Thymus (tissue), 14 donors: ENCODE data around the gene MNDA. TPM values are rescaled to one million over a fixed set of nuclear protein-coding genes. Genes with fewer than 3 reads are reported as not detected.

Source experiments
- DNase-seq, 9 donors: peaks; one replicate each; pipeline ENCODE4 v3.0.0-alpha.2; 2013; ENCODE audit warnings: low spot score in 9 of 9, low read depth in 6 of 9, missing footprints in 1 of 9
- H3K27ac ChIP-seq, 2 donors: one replicate each; pipeline ENCODE4 v1.5.1; 2013; ENCODE audit warnings: control low read depth in 1 of 2, low read depth in 1 of 2, low read length in 1 of 2, mild to moderate bottlenecking in 1 of 2, moderate library complexity in 1 of 2
- H3K27me3 ChIP-seq, 2 donors: one replicate each; pipeline ENCODE4 v1.5.1; 2013; ENCODE audit warnings: low read length in 1 of 2; ENCODE audit not compliant: control insufficient read depth in 2 of 2, insufficient read depth in 1 of 2
- H3K36me3 ChIP-seq, 2 donors: one replicate each; pipeline ENCODE4 v1.5.1; 2013; ENCODE audit warnings: low read length in 1 of 2, mild to moderate bottlenecking in 1 of 2, moderate library complexity in 1 of 2; ENCODE audit not compliant: control insufficient read depth in 2 of 2, insufficient read depth in 2 of 2
- H3K4me1 ChIP-seq, 2 donors: one replicate each; pipeline ENCODE4 v1.5.1; 2013; ENCODE audit warnings: low read length in 2 of 2; ENCODE audit not compliant: control insufficient read depth in 2 of 2, insufficient read depth in 2 of 2
- H3K4me3 ChIP-seq, 2 donors: one replicate each; pipeline ENCODE4 v1.5.1; 2013; ENCODE audit warnings: low read length in 2 of 2, control low read depth in 1 of 2, mild to moderate bottlenecking in 1 of 2
- H3K9me3 ChIP-seq, 2 donors: one replicate each; pipeline ENCODE4 v1.5.1; 2013; ENCODE audit warnings: low read length in 1 of 2, mild to moderate bottlenecking in 1 of 2; ENCODE audit not compliant: control insufficient read depth in 2 of 2, insufficient read depth in 1 of 2
- WGBS: extraction: QIAGEN DNeasy Blood & Tissue Kit; methylation state at CpG from one replicate; pipeline ENCODE4 v1.1.7; 2013; 5-methylcytosine and 5-hydroxymethylcytosine counted together
- long read RNA-seq, 10 donors: transcript quantifications; one replicate each; lab custom pipeline, GENCODE V29; 2026
- polyA plus RNA-seq: library from polyadenylated mRNA; stranded (reverse); fragments of 200-250 nt; gene quantifications from one replicate; pipeline ENCODE4 v1.2.3, GENCODE V29; 2013
- total RNA-seq: library from RNA; stranded (reverse); fragments of 120-200 nt; gene quantifications from one replicate; pipeline ENCODE4 v1.2.4, GENCODE V29; 2013
- donor health status: healthy.

Gene MNDA
- total RNA-seq (21.6 TPM), polyA plus RNA-seq (13.6 TPM)
- long read RNA-seq, donor 1 = 0 reads
- long read RNA-seq, donor 2, partial matches to known transcripts = 0 of 1 reads
- long read RNA-seq, donor 2, other reads (novel, unspliced or antisense) = 0 of 1 reads
- long read RNA-seq, donor 3, partial matches to known transcripts = 0 of 6 reads
- long read RNA-seq, donor 3, other reads (novel, unspliced or antisense) = 0 of 6 reads
- long read RNA-seq, donor 4, partial matches to known transcripts = 0 of 5 reads
- long read RNA-seq, donor 4, other reads (novel, unspliced or antisense) = 0 of 5 reads
- long read RNA-seq, donor 5, partial matches to known transcripts = 16 of 23 reads
- long read RNA-seq, donor 5, other reads (novel, unspliced or antisense) = 0 of 23 reads
- long read RNA-seq, donor 6, partial matches to known transcripts = 0 of 3 reads
- long read RNA-seq, donor 6, other reads (novel, unspliced or antisense) = 0 of 3 reads
- long read RNA-seq, donor 7, transcript MNDA-201 (7 exons, 1,752 nt) = major isoform, 5 of 6 reads
- long read RNA-seq, donor 7, partial matches to known transcripts = 0 of 6 reads
- long read RNA-seq, donor 7, other reads (novel, unspliced or antisense) = 0 of 6 reads
- long read RNA-seq, donor 8, partial matches to known transcripts = 0 of 2 reads
- long read RNA-seq, donor 8, other reads (novel, unspliced or antisense) = 0 of 2 reads
- long read RNA-seq, donor 9, partial matches to known transcripts = 0 of 3 reads
- long read RNA-seq, donor 9, other reads (novel, unspliced or antisense) = 0 of 3 reads
- long read RNA-seq, donor 10 = 0 reads

DNA sequence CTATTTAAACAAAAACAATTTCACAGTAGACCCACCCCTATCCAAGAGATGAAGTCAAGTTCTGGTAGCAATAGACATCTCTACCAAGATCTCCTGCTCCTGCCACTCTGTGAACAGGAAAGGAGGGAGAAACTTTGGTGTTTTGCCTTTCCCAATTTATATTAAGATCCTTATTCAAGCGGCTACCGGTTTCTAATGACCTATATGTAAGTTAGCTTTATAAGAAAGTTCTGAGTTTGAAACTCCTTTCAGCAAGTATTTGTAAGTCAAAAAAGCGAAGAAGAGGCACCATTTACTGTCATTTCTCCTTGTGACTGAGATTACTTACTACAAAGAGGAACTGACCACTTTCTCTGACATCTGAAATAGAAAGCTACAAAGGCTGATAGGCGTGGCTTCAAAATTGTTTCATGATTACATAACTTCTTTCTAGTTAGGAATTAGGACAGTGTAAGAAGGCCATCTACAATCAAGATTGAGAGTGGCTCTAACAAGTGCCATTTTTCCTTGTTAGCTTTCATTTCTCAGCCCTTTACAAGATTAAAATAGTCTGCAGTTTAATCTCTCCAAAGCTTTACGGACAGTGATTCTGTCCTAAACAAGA is at the start of gene MNDA:
MNDA (plus strand) TSS at position 448 of the 604 bp plus-strand sequence. CDS start 10,803 bp downstream, outside the sequence.
- DNase-seq = peak in 1 of 9 donors; percentile 24
- 91% methylated on average over 5 of the region's 5 CpGs for WGBS
- H3K27me3 ChIP-seq = no peaks in the 10 kb centered on the region
- H3K4me1 ChIP-seq = no peaks in the 10 kb centered on the region
- H3K4me3 ChIP-seq = no peak within 1 kb of the TSS
- no peaks in the 10 kb centered on the region for H3K36me3 ChIP-seq
- peaks cover 0 to 7% of the 10 kb centered on the region in 2 donors for H3K9me3 ChIP-seq
- H3K27ac ChIP-seq = peak within 1 kb of the TSS in 1 of 2 donors; percentile 23

DNA sequence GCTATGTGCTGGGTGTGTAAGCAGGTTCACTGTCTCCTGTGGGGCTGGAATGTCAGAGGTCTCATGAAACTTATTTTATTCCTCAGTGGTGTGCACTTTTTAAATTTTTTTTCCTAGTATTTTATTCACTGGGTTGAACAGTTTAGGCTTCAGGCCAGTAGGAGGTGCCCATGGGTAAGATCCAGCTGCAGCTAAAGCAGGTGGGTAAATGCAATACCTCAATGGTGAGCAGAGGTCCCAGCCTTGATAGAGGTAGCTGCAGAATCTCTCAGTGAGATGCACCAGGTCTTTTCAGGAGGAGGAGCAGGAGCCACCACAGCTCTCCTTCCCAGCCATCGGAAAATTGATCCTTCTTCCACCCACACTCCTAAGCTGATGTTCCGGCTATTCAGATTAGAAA is 37.5 kb upstream of the MNDA start:
- H3K4me3 ChIP-seq = no peak overlapping the region
- H3K27me3 ChIP-seq = no peaks in the 10 kb centered on the region
- 95% methylated on average over 2 of the region's 2 CpGs for WGBS
- H3K27ac ChIP-seq = no peak overlapping the region
- H3K4me1 ChIP-seq = no peaks in the 10 kb centered on the region
- no peaks in the 10 kb centered on the region for H3K36me3 ChIP-seq
- no peaks in the 10 kb centered on the region for H3K9me3 ChIP-seq
- peak in 7 of 9 donors; percentile 6 to 47 (median 11) for DNase-seq

DNA sequence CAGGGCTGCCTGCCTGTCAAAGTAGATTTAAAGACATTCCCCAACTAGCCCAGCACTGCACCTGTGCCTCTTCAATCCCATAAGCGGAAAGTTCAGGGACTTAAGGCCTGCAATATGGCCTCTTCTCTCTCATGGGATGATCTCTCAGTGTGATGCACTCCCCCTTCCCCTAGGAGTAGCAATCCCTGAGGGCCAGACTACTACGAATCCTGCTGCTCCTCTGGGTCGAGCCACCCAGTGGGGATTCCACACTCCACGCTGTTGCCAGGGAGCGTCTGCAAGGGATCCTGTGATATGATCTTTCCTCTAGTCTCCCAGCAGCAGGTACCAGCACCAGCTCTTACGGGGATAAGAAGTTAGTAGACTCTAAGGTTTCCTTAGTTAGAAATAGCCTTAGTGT is 36.9 kb upstream of the MNDA start:
- Histone ChIP-seq H3K4me3 (no peak overlapping the region), H3K36me3 (no peaks in the 10 kb centered on the region), H3K27me3 (no peaks in the 10 kb centered on the region), H3K9me3 (no peaks in the 10 kb centered on the region), H3K4me1 (no peaks in the 10 kb centered on the region), H3K27ac (no peak overlapping the region)
- DNase-seq = no peak
- WGBS = 88% methylated on average over 6 of the region's 6 CpGs

DNA sequence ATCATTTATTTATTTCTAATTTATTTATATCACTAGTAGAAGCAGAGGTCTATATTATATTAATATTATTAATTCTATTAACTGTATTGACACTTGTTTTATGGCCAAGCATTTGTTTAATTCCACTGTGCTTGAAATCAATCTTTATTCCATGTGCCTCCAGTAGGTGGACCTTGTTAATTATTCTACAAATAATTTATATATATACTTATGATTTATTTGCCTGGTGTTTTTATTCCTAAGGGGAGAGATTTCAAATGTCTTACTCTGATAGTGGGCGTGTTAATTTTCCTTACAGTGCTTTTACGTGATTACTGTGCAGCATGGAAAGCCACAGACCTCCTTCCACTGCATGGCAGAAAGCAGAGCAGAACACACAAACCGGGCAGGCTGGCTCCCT is 32.6 kb upstream of the MNDA start:
- Histone ChIP-seq H3K4me1 (no peaks in the 10 kb centered on the region), H3K36me3 (no peaks in the 10 kb centered on the region), H3K27ac (no peak overlapping the region), H3K4me3 (no peak overlapping the region), H3K27me3 (no peaks in the 10 kb centered on the region), H3K9me3 (no peaks in the 10 kb centered on the region)
- DNase-seq = no peak
- 95% methylated on average over 3 of the region's 3 CpGs for WGBS

DNA sequence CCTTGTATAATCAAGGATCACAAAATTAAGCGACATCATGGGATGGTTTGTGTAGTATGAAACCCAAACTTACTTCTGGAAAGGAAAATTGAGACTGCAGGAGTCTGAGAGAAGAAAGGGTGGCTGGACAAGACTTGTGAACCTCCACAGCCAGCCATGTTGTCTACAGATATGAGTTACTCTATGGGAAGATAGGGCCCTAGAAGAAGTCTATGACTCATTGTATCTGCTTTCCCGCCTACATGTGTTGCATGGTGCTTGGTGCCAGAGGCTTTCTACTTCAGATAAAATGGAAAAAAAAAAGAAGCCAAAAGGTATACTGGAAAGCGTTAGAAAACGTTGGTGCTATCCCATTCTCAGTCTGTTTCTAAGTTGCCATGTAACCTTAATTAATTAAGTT is 31.5 kb upstream of the MNDA start:
- no peaks in the 10 kb centered on the region for H3K27me3 ChIP-seq
- H3K4me1 ChIP-seq = no peaks in the 10 kb centered on the region
- no peak overlapping the region for H3K4me3 ChIP-seq
- no peak for DNase-seq
- 94% methylated on average over 4 of the region's 4 CpGs for WGBS
- no peak overlapping the region for H3K27ac ChIP-seq
- H3K36me3 ChIP-seq = no peaks in the 10 kb centered on the region
- no peaks in the 10 kb centered on the region for H3K9me3 ChIP-seq

DNA sequence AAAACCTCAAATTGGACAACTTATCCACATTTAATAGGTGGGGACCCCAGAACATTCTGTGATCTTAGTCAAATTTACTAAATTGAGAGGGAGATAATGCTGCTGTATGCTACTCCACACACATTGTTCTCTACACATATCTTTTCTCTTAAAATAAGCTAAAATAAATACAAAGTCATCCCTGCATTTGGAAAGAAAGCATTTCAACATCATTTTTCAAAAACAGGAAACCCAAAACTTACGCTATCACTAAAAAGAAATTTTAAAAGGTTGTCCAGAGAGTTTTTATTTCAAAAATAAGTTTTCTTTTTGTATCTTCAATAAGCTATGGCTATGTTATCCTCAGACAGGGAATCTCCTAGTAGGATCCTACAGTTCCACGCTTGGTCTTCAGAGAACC is 30.6 kb upstream of the MNDA start:
- Histone ChIP-seq H3K4me3 (no peak overlapping the region), H3K27ac (no peak overlapping the region), H3K36me3 (no peaks in the 10 kb centered on the region), H3K4me1 (no peaks in the 10 kb centered on the region), H3K27me3 (no peaks in the 10 kb centered on the region), H3K9me3 (no peaks in the 10 kb centered on the region)
- no peak for DNase-seq
- WGBS = 94% methylated on average over 2 of the region's 2 CpGs

DNA sequence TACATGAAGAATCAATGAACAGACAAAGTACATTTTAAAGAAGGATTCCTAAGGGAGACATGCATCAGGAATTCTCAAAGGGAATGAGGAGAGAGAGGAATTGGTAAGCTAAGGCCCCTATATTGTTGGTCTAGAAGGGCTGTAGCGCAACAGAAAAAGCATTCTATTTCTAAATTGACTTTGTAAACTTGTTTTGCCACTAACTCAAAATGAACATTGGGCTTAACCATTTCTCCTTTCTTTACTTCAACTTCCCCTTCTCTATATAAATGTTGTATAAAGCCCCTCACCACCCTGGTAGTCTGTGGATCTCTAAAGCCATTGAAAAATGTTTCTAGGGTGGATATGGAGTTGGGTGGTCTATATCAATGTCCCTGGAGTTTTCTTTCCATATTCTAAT is 29.8 kb upstream of the MNDA start:
- no peak for DNase-seq
- H3K9me3 ChIP-seq = no peaks in the 10 kb centered on the region
- no peaks in the 10 kb centered on the region for H3K4me1 ChIP-seq
- H3K27ac ChIP-seq = no peak overlapping the region
- H3K27me3 ChIP-seq = no peaks in the 10 kb centered on the region
- no peaks in the 10 kb centered on the region for H3K36me3 ChIP-seq
- H3K4me3 ChIP-seq = no peak overlapping the region
- 97% methylated on average over 1 of the region's 1 CpG for WGBS

DNA sequence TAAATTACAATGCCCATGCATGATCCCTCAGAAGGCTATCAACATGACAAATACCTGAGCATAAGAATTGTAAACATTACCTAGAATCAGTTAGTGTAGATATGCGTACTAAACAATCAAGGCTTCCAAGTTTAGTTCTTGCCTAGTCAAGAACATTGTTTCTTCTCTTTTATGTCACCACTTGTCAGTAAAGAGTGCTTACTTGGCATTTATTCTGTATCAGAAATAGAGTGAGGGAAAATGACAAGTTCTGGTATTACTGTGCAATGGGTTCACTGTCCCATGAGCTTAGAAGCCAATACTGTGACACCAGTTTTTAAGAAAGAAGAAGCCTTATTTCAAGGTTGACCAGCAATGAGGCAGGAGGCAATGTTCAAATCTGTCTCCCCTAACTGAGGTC is 27.5 kb upstream of the MNDA start:
- WGBS = 99% methylated on average over 1 of the region's 1 CpG
- no peak for DNase-seq
- H3K27ac ChIP-seq = no peak overlapping the region

More for the DNA sequence above, 27.5 kb upstream of the MNDA start:
- Histone ChIP-seq H3K4me3 (no peak overlapping the region), H3K9me3 (no peaks in the 10 kb centered on the region), H3K27me3 (no peaks in the 10 kb centered on the region), H3K4me1 (no peaks in the 10 kb centered on the region), H3K36me3 (no peaks in the 10 kb centered on the region)
